GM12875 (cell line): ENCODE data around the gene GPR108.

ENCODE experiments used
- H3K4me3 ChIP-seq: one replicate; pipeline ENCODE4 v1.5.1; 2011; ENCODE audit warnings: low read depth, low read length, control low read depth
- CTCF ChIP-seq: IDR thresholded peaks from 2 replicates; pipeline ENCODE4 v1.5.1; 2011; ENCODE audit warnings: low read depth, mild to moderate bottlenecking, control low read depth, inconsistent platforms, low read length, moderate library complexity, borderline replicate concordance; ENCODE audit not compliant: insufficient read depth

The GPR108 gene

GRCh38 chr19:6729573-6730152, 7.7 kb downstream of the GPR108 start:
- no peak overlapping the region for H3K4me3 ChIP-seq
- TF ChIP-seq CTCF = no peak

GRCh38 chr19:6728346-6728745, 9.0 kb downstream of the GPR108 start:
- no peak overlapping the region for H3K4me3 ChIP-seq
- no peak for TF ChIP-seq CTCF

GRCh38 chr19:6725513-6726231, 11.7 kb downstream of the GPR108 start:
- H3K4me3 ChIP-seq = no peak overlapping the region
- no peak for TF ChIP-seq CTCF

GRCh38 chr19:6724631-6725492, 12.5 kb downstream of the GPR108 start:
- TF ChIP-seq CTCF = no peak
- H3K4me3 ChIP-seq = no peak overlapping the region

- no peak overlapping the region for H3K4me3 ChIP-seq
- no peak for TF ChIP-seq CTCF
These were observed 13.6 kb downstream of the GPR108 start for GRCh38 chr19:6723738-6724137.

- no peak for TF ChIP-seq CTCF
- H3K4me3 ChIP-seq = no peak overlapping the region
These were observed 14.2 kb downstream of the GPR108 start for GRCh38 chr19:6723108-6723618.
